ENCODE data around the gene THAP7.

Gene THAP7

GRCh38 chr22:21031545-21032036 is 29.7 kb upstream of the THAP7 start:
- in situ Hi-C loops (cut with HindIII; ENCODE audit: low sequenced_read_pairs): no loop called here

DNA sequence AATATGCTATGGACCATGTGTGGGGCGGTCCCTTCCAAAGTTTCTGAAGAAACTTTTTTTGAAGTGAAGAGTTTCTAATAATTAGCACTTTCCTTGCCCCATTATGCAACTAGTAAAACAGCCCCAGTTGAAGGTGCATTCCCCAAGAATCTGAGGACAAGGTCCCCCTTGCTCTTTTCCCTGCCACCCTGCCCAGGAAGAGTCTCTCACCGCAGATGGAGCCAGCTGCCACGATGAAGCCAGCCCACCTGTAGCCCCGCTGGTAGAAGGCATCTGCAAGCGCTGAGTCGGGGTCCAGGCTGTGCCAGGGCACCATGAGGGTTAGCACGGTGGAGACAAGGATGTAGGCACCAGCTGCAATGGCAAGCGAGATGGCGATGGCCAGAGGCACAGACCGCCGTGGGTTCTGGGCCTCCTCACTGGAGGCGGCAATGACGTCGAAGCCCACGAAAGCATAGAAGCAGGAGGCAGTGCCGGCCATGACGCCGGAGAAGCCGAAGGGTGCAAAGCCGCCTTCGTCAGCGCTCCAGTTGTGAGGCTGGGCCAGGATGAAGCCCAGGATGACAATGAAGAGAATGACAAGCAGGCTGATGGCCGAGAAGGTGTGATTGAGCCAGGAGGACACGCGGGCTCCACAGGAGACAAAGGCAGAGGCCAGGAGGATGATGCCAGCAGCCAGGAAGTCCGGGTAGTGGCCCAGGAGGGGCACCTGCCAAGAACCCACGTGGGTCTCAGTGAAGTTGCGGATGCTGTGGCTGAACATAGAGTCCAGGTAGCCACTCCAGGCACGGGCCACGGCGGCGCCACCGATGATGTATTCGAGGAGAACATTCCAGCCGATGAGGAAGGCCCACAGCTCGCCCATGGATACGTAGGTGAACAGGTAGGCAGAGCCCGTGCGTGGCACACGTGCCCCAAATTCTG is 29.0 kb upstream of the THAP7 start:
- in situ Hi-C loops (cut with HindIII; ENCODE audit: low sequenced_read_pairs): no loop called here

GRCh38 chr22:21030032-21030431 is 28.1 kb upstream of the THAP7 start:
- in situ Hi-C loops (cut with HindIII; ENCODE audit: low sequenced_read_pairs): no loop called here

- in situ Hi-C loops (cut with HindIII; ENCODE audit: low sequenced_read_pairs): no loop called here
Measured at GRCh38 chr22:21029486-21030025, 27.6 kb upstream of the THAP7 start.

DNA sequence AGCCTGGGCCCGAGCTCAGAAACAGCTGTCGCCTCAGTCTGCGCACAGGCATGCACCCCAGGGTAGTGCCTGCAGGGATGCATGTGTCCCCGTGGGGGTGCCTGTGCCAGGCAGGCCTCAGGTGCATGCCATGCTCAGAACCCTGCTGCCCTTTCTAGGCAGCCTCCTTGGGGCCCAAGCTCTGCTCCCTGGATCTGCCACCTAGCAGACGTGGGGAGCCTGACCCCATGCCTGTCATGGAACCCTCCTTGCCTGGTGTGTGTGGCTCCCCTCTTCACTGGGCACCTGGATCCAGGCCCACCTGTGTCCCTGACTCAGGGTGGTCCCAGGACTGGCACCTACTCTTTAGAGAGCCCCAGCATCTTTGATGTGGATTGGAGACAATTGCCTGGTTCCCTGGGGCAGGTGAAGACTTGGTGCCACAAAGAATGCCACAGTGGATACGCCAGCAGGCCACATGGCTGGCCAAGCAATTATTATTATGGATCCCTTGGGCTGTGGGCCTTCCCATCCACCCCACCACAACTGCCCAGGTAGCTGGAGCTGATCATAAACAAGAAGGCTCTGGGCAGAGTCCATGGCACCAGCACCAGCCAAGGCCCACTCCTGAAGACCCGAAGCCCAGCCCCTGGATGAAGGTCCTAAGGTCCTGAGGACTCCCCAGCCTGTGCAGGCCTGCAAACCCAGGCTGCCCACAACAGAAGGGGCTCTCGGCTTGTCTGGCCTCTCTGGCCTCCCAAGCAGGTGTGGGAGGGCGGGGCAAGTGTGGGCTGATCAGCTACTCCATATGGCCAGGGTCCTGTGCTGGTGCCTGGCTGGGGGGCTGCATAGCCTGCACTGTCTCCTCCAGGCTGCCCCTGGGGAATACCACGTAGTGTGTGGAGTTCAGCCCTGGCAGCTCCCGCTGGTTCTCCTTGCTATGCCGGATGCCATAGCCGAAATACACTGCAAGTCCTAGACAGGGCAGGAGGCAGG is 26.6 kb upstream of the THAP7 start:
- in situ Hi-C loops (cut with HindIII; ENCODE audit: low sequenced_read_pairs): no loop called here

DNA sequence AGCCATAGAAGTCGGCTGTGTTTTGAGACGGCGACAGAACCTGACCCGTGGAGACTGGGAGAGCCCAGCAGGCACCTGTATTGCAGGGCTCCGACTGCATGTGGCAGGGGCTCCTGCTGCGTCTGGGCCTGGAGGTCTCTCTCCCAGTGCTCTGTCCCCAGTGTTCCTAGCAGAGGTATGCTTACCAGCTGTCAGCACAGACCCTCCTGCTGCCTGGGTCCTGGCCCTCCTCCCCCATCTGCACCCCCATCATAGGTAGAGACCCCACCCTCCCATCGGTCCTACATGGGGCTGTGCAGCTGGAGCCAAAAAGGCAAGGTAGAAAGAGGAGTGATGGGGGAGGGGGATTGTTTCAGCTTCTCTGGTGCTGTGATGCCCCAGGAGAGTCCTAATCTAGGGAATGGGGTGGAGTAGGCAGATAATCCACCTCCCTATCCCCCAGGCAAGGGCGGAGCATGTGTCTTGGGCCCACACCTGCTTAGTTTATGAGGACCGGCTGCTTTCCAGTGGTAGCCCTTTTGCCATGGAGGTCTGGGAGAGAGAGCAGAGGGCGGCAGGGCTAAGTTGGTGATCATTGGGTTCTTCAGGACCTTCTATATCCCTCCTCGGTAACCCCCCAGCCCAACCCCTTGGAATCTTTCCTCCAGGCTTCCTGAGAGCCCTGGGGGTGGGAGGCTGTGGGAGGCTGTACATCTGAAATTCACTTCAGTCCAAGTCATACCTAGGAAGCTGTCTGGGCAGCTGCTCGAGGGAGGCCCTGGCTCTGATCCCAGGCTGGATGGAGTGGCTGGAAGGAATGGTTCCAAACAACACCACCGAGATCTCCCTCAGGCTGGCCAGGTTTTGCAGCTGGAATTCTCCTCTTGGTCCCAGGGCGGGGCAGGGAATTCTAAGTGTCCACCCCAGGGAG is 25.1 kb upstream of the THAP7 start:
- in situ Hi-C loops (cut with HindIII; ENCODE audit: low sequenced_read_pairs): no loop called here

GRCh38 chr22:21025763-21026755 is 24.1 kb upstream of the THAP7 start:
- in situ Hi-C loops (cut with HindIII; ENCODE audit: low sequenced_read_pairs): no loop called here

DNA sequence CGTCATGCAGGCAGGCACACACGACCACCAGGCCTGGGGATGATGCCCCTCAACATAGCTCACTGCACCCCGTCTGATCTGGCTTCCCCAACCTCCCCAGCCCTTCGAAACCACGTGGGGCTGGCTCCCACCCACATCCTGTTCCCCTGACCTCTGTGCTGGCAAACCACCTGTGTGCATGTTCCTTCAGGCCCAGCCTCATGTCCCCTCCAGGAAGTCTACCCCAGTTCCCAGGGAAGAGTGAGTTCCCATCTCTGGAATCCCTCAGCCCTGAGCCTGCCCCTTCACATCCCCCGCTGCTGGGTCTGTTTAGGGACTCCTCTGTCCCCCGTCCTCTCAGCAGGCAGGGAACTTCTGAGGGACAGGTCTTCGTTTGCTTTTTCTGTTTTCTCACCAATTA is 23.3 kb upstream of the THAP7 start:
- in situ Hi-C loops (cut with HindIII; ENCODE audit: low sequenced_read_pairs): no loop called here

GRCh38 chr22:21022955-21023614 is 21.2 kb upstream of the THAP7 start:
- in situ Hi-C loops (cut with HindIII; ENCODE audit: low sequenced_read_pairs): no loop called here

GRCh38 chr22:21022507-21022906 is 20.6 kb upstream of the THAP7 start:
- in situ Hi-C loops (cut with HindIII; ENCODE audit: low sequenced_read_pairs): no loop called here

DNA sequence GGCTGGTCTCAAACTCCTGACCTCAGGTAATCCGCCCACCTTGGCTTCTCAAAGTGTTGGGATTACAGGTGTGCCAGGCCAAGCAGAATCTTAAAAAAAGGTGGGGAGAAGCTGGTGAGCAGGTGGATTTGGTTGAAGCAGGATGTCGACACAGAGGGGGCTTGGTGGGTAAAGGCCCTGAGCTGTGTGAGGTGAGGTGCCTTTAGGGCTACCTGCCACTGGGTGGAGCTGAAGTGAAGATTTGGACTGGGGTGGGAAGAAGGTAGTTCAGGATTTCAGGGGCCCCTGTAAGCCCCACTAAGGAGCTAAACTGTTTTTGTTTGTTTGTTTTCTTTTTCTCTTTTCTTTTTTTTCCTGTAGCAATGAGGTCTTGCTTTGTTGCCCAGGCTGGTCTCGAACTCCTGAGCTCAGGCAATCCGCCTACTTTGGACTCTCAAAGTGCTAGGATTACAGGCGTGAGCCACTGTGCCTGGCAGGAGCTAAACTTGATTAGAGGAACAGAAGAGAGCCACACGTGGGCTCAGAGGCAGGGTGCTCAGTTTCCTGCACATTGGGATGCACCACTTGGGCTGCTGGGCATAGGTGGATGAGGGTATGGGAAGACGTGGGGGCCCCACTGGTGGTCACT is 19.0 kb upstream of the THAP7 start:
- in situ Hi-C loops (cut with HindIII; ENCODE audit: low sequenced_read_pairs): no loop called here

- in situ Hi-C loops (cut with HindIII; ENCODE audit: low sequenced_read_pairs): no loop called here
Measured at GRCh38 chr22:21018314-21018713, 16.4 kb upstream of the THAP7 start.

GRCh38 chr22:21016644-21017420 is 14.9 kb upstream of the THAP7 start:
- in situ Hi-C loops (cut with HindIII; ENCODE audit: low sequenced_read_pairs): no loop called here

- in situ Hi-C loops (cut with HindIII; ENCODE audit: low sequenced_read_pairs): no loop called here
Measured at GRCh38 chr22:21015466-21016006, 13.6 kb upstream of the THAP7 start.

DNA sequence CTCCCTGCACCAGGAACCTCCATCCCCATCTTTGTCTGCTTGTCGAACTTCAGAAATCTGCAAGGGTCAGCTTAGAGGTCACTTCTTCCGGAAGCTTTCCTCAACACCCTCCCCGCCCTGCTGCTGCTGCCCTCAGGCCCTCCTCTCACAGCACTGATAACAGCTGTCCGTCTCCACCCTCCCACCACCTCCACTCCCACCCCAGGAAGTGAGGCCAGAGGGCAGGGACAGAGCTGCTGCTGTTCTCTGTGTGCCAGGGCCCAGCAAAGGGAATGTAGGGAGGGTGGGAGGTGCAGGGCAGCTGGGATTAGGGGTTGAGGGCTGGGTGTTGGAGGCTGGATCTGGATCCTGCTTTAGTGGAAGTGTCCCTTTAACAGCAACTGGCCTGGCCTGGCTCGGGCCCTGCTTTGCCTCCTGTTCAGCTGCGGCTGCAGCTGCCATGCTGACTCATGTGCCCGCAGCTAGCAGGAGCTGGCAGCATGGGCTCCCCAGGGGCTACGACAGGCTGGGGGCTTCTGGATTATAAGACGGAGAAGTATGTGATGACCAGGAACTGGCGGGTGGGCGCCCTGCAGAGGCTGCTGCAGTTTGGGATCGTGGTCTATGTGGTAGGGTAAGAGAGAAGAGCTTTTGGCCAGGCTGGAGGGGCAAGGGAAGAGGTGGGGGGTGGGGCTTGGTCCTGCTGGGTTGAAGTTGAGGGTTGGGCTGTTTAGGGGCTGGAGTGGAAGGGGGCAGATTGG is 13.0 kb upstream of the THAP7 start, which contains the start of gene P2RX6:
P2RX6 (plus strand) TSS at position 440 of the 740 bp plus-strand sequence; CDS start at position 450, 10 bp downstream.
- in situ Hi-C loops (cut with HindIII; ENCODE audit: low sequenced_read_pairs): no loop called here

DNA sequence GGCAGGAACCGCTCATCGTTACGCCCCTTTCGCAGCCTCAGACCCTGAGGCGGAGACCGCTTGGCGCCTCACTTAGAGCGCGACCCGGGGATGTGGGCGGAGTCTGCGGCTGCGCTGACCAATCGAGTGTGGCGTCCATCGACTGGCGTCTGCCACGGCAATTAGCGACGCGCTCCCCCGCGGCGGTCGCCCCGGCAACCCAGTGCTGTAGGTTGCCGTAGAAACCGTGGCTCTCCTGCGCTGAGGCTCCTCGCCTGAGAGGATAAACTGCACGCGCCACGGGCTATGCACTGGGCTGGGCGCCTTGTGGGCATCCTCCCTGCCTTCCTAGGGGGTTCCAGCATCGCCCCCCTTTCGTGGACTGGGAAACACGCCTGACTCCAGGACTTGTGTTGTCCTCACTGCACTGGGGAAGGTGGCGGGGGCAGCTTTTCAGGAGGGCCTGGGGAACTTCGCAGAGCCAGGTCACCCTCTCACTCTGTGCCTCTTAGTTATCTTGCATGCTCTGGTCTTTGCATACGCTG is 12.3 kb upstream of the THAP7 start:
- in situ Hi-C loops (cut with HindIII; ENCODE audit: low sequenced_read_pairs): no loop called here
